Fibroblast of skin of left quadriceps (primary cell): Measurements from ENCODE around the gene SPCS1.

Experiments used
- DNase-seq, 2 experiments: peaks; one replicate each; pipeline ENCODE4 v3.0.0-alpha.2; 2013; ENCODE audit warnings: low read depth in 2 of 2

Gene SPCS1

GRCh38 chr3:52730681-52731080 is 24.8 kb downstream of the SPCS1 start:
- DNase-seq: no peak

- no peak for DNase-seq
Observed at GRCh38 chr3:52731590-52731989, 25.7 kb downstream of the SPCS1 start.

GRCh38 chr3:52733256-52733891 is 27.5 kb downstream of the SPCS1 start:
- no peak for DNase-seq

GRCh38 chr3:52739730-52740129 is 33.8 kb downstream of the SPCS1 start:
- DNase-seq: no peak

GRCh38 chr3:52742418-52743041 is 36.6 kb downstream of the SPCS1 start:
- peak; percentile 5 to 6 for DNase-seq

- DNase-seq: no peak
Observed at GRCh38 chr3:52743152-52743551, 37.2 kb downstream of the SPCS1 start.

GRCh38 chr3:52743721-52744120 is 37.8 kb downstream of the SPCS1 start:
- DNase-seq: no peak

GRCh38 chr3:52752045-52752660 is 46.2 kb downstream of the SPCS1 start:
- DNase-seq: no peak

GRCh38 chr3:52754373-52754772 is 48.5 kb downstream of the SPCS1 start:
- DNase-seq: no peak

GRCh38 chr3:52756141-52756540 is 50.2 kb downstream of the SPCS1 start:
- no peak for DNase-seq
